GM12872 (cell line): Measurements from ENCODE around the gene CHIT1.
A peak's percentile ranks its signal among the peaks of the same experiment; 100 is the strongest.

Experiments used
- TF ChIP-seq, protein P1 (sequence below): IDR thresholded peaks from 3 replicates; pipeline ENCODE4 v1.5.1; 2011; ENCODE audit warnings: low read depth, mild to moderate bottlenecking, low read length, moderate library complexity; ENCODE audit not compliant: insufficient read depth

CHIT1 gene

DNA sequence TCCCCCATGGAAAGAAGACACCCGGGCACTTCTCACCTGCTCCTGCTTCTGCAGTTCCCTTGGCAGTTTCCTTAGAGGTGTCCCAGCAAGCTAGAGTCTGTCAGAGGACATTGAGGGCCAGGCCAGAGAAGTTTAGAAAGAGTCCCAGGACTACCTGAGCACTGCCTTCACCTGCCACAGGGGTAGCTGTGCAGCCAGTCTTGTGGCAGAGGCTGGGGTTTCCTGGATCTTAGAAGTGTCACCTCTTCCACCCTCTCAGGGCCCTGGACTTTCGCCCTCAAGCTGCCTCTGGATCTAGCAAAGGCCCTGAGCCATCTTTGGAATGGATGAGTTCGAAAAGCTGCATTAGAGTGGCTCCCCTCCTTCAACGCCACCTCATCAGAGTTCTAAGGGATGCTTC lies 41.0 kb upstream of the CHIT1 start:
- TF ChIP-seq, protein P1, sequence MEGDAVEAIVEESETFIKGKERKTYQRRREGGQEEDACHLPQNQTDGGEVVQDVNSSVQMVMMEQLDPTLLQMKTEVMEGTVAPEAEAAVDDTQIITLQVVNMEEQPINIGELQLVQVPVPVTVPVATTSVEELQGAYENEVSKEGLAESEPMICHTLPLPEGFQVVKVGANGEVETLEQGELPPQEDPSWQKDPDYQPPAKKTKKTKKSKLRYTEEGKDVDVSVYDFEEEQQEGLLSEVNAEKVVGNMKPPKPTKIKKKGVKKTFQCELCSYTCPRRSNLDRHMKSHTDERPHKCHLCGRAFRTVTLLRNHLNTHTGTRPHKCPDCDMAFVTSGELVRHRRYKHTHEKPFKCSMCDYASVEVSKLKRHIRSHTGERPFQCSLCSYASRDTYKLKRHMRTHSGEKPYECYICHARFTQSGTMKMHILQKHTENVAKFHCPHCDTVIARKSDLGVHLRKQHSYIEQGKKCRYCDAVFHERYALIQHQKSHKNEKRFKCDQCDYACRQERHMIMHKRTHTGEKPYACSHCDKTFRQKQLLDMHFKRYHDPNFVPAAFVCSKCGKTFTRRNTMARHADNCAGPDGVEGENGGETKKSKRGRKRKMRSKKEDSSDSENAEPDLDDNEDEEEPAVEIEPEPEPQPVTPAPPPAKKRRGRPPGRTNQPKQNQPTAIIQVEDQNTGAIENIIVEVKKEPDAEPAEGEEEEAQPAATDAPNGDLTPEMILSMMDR = no peak

DNA sequence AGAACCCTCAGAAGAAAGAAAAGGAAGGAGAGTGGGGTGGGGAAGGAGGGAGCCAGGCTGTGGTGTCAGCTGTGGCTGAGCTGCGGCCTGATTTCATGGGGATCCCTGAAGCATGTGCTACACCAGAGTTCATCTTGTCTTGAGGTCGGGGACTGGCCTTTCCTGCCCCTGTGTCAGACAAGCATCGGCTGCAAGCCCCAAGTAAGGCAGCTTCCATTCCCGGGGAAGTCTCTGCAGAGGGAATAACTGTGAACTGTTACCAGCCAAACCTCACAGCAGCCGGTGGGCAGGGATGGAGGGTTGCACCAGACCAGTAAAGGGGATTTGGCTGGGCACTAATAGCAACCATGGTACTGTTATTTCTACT lies 40.2 kb upstream of the CHIT1 start:
- TF ChIP-seq, protein P1 = no peak

DNA sequence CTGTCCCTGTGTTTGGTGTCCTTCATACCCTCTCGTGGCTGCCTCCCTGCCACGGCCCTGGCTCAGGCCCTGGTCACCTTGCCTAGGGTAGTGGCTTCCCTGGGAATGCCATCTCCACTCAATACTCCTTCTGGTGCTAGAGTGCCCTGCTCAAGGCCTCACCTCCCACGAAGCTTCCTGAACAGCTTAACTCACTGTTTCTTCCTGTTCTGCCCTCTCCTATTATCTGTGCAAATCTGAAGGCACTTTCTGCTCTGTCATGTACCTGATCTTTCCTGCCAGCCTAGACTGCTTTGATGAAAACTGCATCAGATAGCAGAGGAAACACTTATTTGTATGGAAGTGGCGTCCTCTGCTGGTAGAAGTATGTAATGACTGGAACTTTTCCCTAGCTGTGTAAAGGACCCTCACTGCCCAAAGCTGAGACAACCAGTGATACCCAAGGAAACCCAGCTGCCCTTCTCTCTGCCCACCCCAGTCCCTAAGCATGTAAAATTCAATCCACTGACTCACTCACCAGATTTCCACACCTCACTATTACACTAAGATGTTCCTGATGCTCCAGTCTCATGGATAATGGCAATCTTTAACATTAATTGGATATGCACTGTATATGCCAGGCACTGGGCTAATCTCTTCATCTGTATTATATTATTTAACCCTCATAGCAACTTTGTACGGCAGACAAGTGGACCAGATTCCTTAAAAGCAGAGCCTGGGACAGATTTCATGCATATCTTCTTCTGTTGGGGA lies 39.6 kb upstream of the CHIT1 start:
- TF ChIP-seq, protein P1 = peak; percentile 99

DNA sequence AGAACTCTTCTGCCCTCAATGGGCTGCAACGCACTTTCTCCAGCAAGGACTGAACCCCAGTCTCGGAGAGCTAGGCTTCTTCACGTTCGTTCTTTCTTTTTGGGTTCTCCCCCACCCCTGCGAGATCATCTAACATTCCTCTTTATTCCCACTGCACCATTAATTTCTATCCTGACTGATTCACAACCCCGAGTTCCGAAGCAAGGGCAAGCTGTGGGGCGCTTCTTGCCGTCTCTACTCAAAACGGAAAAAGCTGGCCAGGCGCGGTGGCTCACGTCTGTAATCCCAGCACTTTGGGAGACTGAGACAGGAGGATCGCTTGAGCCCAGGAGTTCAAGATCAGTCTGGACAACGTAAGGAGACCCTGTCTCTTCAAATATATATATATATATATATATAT lies 38.4 kb upstream of the CHIT1 start:
- TF ChIP-seq, protein P1 = no peak

DNA sequence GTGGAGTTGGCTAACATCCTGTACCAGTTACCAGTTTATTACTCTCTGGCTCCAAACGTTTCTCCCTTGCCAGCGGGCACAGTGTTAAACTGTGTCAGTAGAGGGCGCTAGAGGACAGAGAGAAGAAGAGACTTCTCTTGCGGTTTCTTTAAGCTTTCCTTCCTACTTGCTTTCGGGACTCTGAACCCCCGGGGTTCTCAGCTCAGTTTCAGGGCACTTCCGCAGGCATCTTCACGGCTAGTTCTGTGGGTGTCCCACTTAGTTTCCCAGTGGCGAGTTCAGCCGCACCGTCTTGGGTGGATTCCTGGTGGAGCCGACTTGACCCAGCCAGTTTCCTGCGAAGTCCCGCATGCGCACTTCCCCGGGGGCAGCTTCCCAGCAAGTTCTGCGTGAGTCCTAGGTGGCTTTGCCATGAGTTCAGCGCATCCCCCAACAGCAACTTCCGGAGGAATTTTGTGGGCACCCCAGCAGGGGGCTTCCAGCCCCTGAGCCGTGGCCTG lies 37.9 kb upstream of the CHIT1 start:
- TF ChIP-seq, protein P1 = peak; percentile 92

DNA sequence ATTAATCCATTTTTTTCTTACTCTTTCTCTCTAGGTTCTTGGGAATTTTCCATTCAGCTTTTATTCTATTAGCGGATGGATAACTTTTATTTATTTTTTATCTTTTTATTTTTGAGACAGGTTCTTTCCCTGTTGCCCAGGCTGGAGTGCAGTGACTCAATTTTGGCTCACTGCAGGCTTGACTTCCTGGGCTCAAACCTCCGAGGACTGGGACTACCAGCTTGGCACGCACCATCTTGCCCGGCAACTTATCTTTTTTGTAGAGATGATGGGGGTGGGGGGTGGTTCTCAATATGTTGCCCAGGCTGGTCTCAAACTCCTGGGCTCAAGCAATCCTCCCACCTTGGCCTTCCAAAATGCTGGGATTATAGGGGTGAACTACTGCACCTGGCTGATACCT lies 36.1 kb upstream of the CHIT1 start:
- TF ChIP-seq, protein P1 = no peak

DNA sequence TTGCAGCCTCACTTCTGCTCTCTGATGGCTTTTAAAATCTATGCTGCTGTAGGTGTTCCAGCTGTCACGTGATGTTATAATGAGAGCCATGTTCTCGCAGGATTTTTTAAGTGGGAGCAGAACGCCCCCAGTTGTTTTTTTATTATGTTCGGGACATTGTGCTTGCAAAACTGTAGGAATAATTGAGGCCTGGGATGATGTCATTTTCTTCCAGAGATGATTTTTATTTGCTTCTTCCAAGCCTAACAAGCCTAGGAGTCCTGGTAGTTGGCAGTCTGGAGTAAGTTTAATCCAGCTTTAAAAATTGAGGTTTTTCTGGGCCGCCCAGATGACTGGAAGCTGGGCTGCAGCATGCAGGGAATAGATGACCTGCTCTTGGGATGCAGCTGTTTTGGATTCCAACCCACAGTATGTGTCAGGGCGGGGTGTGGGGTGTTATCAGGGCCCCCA lies 34.6 kb upstream of the CHIT1 start:
- TF ChIP-seq, protein P1 = no peak
